CD4-positive, alpha-beta T cell treated with Interleukin-17A for 4 hours (primary cell): ENCODE results near the gene EHD4.

ENCODE experiments used
- DNase-seq: peaks from one replicate; pipeline ENCODE4 v3.0.0-alpha.2; 2020; ENCODE audit warnings: mixed read lengths

The EHD4 gene

DNA sequence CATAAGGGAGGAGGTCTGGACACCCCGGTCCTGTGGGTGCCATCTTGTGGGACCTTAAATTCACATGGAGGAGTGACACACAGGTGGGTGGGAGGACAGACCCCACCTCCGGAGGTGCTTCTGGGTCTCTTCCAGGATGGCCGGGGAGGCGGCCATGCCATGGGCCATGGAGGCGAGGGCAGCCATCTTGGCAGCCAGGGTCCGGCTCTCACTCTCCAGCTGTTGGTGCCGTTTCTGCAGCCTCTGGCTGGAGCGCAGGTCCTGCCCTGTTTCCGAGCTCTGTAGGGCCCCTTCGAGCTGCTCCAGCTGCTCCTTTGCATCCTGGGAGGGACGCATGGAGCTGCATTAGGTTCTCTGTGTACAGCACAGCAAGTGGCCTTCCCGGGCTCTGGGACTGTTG, 97.6 kb downstream of the EHD4 start:
- no peak for DNase-seq

DNA sequence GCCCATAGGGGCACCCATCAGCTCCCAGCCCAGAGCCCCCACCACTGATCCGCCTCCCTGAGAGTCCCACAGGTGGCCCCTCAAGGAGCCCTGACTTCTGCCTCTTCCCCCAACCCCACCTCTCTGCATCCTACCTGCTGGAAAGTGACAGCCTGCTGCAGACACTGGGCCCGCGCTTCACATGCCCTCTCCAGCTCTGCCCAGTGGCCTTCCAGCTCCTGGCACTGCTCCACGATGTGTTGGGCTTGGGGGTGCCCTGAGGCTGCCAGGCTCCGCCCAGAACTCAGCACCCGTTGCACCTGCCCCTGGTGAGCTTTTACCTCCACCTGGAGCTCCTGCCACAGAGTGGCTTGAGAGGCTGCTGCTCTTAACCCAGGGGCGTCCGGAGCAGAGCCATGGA, 98.6 kb downstream of the EHD4 start:
- DNase-seq: no peak

DNA sequence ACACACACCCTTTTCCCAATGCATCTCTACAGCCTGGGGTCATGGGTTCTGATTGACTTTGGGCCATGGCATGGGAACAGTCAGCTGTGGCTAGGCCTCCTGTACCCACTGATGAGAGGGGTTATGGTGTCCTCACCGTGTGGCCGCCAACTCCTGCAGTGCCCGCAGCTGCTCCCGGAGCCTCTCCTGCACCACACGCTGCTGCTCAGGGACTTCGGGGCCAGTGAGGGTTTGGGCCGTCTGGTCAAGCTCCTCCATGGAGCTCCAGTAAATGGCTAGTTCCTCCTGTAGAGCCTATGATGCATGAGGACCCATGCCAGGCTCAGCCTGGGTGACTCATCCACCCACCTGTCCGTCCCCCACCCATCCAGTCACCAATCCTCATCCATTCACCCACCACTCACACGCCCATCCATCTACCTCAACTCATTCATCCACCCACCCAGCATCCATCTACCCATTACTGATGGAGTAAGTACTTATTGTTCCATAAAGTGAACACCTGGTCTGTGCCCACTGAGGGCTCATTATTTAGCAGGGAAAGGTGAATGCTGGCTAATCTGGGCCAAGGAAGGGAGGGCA, 100.1 kb downstream of the EHD4 start:
- DNase-seq: no peak

DNA sequence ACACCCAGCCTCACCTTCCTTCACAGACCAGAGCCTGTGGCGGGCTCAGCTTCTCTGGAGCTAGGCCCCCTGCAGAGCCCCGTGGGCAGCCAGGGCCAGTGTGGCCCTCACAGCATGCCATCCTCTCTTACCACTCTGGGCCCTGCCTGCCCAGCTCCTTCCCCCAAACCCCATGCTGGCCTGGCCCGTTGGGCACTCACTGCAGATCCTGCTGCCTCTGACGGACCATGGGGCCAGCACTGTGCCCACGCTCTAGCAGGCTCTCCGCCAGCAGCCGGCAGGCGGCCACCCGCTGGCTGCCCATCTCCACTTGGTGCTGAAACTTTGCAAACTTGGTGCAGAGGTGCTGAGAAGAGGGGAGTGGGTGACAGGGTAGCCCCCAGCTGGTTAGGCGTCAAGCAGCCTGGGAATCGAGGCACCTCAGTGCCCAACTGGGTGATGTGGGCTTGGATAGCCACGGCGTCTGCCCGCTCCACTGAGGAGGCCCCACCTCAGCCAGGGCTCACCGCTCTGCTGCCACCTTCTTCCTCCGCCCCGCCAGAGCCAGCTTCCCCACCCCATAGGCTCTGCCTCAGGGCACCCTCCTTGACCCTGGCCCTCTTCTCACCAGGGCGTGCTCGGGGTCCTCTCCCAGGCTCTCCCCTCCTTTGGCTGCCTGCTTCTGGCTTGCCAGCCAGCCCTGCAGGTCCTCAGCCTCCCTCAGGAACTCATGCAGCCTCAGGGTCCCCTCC, 101.0 kb downstream of the EHD4 start:
- no peak for DNase-seq

DNA sequence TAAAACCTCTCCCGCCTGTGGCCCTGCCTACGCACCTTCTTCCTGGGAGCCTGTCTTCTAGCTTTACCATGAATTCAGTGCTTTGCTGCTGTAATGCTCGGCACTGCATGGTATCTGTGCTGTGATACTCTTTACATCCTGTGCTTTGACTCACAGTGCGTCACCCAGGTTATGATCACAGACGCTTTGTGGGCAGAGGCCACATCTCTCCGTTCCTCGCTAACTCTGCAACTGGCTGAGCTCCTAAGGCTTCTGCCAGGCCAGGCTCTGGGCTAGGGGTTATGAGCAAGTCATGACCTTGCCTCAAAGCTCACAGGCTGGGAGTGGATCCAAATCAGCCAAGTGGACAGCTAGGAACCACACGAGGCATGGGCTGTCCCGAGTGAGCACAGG, 101.7 kb downstream of the EHD4 start:
- DNase-seq: peak; percentile 66

DNA sequence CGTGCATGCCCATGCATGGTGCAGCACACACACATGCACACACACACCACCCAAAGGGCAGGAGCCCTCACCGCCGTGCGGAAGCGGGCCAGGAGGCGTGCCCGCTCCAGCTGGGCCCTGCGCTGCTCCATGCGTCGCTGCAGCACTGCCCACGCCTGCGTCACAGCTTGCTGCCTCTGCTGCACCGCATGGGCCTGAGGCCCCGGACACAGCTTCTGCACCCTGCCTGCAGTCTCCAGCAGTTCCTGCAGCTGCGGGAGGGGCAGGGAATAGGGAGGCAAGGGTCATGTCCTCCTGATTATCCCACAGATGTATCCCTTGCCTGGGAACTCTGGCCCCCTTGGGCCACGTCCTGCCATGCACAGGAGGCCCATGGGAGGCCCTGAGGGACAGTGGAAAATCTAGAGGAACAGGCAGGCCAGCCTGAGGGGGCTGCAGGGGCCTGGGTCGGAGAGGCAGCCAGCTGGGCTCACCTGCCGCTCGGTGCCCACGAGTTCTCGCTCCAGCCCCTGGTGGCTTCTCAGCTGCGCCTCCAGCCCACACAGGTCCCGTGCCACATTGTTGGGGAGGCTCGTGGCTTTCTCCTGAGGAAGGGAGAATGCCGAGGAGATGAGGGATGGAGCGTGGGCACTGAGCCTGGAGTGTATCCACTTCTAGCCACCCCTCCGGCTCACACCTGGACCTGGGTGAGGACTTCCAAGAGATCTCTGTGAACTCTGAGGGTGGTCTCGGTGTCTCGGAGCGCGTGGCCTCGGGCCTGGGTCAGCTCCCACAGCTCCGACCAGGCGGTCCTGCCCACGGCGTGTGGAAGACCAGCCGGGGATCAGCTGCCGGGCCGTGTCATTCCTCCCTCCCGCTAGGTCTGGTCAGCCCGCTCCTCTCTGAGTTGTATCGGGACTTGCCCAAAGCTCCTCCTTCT, 102.3 kb downstream of the EHD4 start:
- no peak for DNase-seq

DNA sequence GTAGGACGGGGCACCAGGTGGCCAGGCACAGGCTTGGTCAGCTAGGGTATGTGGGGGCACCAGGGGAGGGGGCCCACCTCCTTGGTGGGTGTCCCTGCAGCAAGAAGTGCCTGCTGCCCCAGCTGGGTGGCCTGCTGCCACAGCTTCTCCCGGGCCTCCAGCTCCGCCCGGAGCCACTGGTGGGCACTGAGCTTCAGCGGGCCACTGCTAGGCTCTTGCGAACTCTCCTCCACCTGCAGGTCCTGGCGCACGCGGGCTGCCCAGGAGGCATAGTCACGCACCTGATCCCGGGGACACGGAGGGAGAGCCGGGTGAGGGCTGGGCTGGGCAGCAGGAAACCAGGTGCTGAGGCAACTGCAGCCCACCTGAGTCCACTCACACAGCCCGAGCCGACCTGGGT, 104.0 kb downstream of the EHD4 start:
- no peak for DNase-seq

DNA sequence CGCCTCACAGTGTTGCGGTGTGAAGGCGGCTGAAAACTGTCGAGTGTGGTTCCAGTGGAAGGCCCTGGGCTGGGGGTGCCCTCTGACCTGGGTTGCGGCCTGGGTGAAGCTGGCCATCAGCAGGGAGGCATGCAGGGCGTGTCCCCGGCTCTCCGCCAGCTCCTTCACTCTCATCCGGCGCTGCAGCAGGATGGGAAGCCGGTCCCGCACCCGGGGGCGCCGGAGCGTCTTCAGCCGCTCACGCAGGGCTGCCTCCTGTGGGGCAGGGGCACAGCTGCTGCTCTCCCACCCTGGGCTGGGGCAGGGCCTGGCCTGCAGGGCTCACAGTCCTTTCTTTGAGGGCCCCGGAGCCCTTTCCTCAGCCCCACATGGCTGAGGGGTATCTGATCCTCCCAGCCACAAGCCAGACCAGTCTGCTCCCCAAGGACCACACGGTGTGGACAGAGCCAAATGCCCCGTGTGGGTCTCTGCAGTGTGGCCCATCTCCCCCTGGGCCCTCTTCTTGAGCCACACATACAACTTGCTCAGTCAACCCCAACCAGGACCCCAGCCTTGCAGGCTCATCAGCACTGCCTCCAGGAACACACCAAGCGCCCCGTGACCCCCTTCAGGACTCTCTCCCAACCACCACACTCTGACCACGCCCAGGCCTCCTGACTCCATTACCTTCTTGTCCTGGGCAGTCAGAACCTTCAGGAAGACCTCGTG, 105.3 kb downstream of the EHD4 start:
- DNase-seq: no peak

DNA sequence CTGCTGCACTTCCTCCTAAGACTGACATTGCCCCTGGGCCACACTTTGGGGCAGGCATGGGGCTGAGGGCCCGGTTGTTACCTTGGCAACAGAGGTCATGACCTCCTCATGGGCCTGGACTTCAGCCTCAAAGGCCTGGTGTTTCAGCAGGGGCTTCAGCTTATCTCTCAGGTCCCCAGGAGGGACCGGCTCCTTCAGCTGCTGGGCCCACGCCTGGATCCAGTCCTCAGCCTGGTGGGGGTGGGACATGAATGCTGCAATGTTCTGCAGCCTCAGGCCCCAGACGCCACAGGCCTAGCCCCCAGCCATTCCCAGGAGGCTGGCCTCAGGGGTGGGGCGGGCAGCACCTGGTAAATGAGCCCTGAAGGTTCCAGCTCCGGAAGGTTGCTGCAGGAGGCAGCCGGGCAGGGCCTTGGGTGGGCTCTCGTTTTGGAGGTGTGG, 106.1 kb downstream of the EHD4 start:
- DNase-seq: no peak

DNA sequence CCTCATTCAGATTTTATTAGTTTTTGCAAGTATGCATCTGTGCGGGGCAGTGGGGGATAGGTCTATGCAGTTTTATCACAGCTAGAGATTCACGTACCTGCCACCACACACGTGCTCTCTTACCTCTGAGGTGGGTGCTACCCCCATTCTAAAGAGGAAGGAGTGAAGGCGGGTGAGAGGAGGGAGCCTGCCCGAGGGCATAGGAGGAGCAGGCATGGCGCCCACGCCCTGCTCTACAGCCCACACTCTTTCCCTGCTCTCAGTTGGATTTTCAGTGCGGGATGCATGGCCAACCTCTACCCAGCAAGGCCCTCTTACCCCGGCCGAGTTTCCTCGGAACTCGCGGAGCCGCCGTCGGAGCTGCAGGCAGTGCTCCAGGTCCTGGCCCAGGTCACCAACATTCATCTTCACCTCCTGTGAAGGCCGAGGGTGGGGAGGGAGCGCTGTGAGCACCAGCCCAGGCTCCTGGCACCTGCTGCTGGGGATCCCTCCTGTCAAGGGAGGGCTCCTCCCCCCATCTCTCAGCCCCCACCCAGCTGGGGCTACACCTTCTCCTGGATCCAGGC, 106.8 kb downstream of the EHD4 start:
- DNase-seq: no peak

DNA sequence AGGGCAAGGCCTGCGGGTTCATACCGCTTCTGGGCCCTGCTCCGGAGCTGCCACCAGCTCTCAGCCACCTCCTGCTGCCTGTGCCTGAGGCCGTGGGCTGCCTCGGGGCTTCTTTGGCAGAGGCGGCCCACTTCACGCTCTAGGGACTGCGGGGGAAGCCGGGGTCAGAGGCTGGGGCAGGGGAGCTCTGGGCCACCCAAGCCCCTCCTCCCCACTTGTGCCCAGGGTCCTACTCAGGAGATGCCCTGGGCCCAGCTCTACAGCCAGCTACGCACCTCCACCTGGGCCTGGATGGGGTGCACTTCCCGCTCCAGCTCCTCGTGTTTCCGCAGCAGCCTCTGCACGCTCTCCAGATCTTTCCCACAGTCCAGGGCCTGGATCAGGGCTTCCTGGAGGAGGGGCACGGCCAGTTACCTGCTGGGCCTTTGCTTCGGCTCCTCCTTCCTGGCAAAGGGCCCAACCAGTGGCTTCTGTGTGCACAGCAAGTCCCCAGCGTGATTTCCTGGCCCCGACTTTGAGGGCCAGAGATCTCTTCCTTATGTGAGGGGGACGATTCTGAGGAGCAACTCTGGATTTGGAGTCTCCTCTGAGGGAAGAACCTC, 109.7 kb downstream of the EHD4 start:
- no peak for DNase-seq

DNA sequence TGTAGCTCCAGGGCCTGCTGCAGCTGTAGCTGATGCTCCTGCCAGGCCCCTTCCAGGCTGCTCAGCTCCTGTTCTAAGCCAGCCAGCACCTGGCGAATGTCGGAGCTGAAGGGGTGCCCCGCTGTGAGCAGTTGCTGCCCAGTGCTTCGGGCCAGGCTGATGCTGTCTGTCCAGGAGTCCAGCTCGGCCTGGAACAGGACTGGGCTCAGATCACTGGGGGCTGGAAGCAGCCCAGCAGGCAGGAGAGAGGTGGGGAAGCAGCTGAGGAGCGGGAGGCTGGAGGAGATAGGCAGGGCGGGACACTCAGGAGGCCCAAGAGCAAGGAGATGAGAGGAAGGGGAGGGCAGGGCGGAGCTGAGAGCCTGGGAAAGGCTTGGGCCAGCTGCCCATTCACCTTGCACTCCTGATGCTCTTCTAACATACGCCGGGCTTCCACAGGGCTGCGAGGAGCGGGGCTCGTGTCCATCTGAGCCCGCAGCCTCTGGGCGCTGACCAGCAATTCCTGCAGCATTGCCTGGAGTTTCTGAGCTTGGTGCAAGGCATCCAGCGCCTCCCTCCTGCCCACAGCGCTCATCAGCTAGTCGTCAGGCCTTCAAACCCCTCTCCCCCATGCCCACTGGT, 110.5 kb downstream of the EHD4 start:
- no peak for DNase-seq

DNA sequence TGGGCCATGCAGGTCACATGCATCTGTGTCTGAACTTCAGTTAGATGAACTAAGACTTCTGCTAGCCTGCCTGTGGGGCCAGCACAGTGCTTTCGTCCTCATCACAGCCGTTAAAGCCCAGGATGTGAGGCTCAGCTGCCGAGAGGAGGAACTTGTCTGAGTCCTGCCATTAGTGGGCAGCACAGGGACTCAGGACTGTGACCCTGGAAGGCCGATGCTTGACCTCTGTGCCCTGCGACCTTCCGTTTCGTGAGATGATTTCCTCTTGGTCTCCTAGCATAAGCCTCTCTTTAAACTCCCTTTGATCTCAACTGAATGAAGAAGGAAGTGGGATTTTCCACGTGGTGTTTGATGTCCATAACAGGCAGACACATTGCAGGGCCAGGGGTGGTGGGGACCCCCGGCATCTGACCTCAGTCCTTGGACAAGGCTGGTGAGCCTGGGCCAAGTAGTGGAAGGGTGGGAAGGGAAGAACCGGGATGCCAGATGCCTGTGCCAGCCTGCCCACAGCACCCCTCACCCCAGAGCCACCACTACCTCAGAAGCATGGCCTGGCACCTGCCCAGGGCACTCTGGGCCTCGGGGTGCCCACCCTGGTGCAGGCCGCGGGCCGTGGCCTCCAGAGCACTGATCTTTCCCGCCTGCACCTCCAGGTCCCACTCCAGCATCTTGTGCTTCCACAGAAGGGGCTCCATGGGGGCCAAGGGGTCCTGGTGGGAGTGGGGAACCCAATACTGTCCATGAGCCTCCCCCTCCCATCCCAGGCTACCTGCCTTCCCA, 112.1 kb downstream of the EHD4 start:
- DNase-seq: no peak

DNA sequence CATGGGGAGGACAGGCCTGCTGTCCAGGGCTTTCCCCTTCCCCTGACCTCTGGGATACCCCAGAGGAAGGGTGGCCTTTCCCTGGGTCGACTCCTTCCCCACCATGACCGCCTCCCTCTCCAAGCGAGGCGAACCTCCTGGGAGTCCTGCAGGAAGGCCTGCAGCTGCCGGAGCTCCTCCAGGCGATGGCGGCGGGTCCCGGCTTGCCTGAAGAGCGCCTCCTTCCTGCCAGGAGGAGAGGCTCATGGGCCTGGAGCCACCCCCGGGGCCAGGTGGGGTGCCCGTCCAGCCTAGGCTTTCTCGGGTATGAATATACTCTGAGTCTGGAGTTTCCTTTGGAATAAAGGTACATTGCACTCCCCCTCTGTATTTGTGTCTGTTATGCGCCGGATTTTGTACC, 113.6 kb downstream of the EHD4 start:
- no peak for DNase-seq

DNA sequence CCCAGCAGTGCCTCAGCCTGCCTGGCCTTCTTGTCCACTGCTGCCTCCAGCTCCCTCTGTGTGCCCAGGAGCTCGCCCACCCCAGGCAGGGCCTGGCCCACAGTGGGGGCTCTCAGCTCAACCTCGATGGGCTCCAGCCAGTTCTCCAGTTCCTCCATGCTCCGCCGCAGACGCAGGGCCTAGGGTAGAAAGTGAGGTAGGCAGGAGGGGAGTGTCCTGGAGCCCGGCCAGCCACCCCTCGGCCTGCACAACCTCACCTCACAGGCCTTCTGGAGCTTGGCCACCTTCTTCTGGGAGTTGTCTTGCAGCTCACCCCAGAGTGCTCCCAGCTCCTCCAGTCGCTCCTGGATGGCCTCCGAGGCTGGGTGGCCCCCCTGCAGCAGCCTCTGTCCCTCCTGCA, 115.0 kb downstream of the EHD4 start:
- no peak for DNase-seq

DNA sequence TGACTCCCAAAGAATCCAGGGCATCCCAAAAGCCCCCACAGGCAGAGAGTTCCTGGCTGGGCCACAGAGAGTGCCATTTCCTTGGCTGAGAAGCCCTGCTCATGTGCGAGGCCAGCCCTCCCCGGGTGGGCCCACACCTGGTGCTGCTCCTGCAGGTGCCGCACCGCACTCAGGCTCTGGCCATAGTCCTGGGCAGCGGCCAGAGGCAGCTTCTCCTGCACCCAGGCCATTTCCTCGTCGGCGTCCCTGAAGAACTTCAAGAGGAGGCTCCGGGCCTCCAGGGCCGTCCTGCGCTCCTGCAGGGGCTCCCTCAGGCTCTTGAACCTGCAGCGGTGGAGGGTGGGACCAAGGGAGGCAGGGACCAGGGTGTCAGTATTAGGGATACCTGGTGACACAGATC, 115.6 kb downstream of the EHD4 start:
- DNase-seq: no peak

DNA sequence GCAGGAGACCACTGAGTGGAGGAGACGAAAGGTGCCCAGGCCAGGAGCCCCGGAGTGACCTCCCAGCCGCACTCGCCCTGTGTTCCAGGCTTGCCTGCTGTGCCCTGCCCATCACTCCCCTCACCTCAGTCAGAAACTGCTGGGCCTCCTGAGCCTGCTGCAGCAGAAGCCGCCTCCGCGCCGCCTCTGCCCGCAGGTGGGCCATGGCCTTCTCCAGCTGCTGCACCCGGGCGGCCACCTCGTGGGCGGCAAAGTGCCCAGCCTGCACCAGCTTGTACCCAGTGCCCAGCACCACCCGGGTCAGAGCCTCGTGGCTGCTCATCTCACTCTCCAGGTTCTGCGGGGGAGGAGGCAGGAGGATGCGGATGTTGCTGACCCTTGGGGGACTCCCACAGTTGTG, 116.1 kb downstream of the EHD4 start:
- DNase-seq: no peak

DNA sequence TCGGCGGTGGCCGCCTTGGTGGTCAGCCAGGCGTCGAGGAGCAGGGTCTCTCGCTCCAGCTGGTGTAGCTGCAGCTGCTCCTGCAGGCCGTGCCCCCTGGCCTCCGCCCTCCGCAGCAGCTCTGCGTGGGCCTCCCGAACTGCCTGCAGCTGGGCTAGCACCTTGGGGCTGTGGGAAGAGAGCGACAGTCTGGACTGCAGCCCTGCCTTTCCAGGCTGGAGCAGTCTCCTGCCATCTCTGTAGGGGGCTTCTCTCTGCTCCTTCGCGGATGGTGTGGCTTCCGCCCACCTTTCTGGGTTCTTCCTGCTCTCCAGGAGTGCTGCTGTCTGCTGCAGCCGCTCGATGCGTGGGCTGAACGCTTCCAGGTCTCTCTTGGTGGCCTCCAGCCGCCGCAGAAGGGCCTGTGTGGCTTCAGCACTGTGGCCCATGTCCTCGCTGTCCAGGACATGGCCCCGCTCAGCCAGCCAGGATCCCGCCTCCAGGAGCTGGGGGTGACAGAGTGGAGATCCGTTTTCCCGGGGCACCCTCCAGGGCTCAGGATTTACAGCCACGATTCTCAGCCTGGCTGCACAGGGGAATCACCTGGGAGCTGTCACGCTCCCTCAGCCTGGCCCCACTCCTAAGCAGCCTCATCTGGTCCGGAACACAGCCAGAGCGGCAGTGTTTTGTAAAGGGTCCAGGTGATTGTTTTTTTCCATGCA, 116.9 kb downstream of the EHD4 start:
- DNase-seq: no peak

DNA sequence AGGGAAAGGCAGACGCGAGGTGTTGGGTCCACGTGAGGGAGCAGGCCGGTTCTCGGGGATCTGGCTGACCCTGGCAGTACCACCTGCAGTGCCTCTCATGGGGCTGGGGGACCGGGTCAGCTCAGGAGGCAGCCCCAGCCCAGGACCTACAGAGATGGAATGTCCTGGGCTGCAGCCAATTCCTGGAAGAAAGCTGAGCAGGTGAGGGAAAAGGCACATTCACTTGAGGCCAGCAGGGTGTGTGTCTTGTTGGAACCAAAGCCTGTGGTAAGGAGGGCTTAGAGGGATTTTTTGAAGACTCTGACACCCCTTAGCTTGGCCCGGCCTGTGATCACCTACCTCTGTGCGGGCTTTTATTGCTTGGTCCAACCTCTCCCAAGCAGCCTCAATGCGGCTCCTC, 117.9 kb downstream of the EHD4 start:
- DNase-seq: no peak

DNA sequence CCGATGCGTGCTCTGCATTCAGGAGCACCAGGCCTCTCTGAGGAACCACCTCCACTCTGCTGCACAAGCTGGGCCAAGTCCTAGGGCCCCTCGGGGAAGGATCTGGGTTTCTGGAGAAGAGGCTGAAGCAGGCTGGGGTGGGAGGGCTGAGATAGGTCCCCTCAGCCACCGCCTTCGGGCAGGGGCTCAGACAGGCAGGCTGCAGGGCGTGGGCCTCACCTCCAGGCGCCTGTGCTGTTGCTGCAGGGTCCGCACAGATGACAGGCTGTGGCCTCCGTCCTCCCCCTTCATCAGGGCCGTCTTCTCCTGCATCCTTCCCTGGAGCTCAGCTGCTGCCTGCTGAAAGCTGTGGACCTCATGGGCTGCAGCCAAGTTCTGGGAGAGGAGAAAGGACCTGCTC, 118.5 kb downstream of the EHD4 start:
- no peak for DNase-seq
